22Rv1 (cell line): ENCODE results near the gene CAPN12.

Experiments
- CTCF ChIP-seq: fragments of 450-650 bp; IDR thresholded peaks from 2 replicates; pipeline ENCODE4 v1.5.1; 2017; ENCODE audit warnings: mild to moderate bottlenecking
- ZFX ChIP-seq: fragments of 450-650 bp; IDR thresholded peaks from 2 replicates; pipeline ENCODE4 v1.6.1; 2017; ENCODE audit warnings: antibody characterized with exemption, borderline replicate concordance

DNA sequence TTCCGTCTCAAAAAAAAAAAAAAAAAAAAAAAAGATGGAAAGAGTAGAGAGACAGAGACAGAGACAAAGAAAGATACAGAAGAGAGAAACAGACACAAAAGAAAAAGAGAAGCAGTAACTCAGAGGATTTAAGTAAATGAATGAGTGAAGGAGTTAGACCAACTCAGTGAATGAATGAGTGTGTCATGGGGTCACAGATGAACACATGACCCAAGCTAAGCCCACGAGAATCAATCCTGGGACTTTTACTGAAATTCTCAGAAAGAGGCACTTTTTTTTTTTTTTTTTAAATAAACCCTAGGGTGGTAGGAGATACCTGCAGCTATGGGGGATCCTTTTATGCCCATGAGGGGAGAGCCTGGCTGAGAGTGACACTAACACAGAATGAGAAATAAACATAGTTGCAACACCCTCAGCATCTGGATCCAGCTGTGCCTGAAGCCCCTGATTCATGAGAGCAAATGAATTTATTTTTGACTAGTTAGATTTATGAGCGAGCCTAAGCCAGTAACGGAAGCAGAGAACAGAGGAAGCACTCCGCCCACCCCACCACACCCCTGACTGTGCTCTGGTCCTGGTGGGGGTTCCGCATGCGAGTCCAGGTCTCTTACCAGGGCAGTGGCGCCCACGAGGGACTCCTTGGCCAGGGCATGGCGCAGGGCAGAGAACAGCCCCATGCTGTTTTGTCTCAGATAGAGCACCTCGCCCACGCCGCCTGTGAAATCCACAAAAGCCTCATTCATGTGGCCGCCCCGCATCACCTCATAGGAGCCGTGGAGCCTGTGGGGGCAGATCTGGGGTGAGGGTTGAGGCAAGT is 4.6 kb downstream of the CAPN12 start:
- TF ChIP-seq CTCF: no peak
- TF ChIP-seq ZFX: no peak
